Muscle of arm (tissue), 12 donors: Measurements from ENCODE around the gene DNAL1. TPM values are rescaled to one million over a fixed set of nuclear protein-coding genes. Genes with fewer than 3 reads are reported as not detected.

Source experiments
- DNase-seq: peaks from one replicate; pipeline ENCODE4 v3.0.0-alpha.2; 2013
- polyA plus RNA-seq, 12 donors: library from polyadenylated mRNA; unstranded; fragments of 120-200 nt; gene quantifications; one replicate each; pipeline ENCODE4 v1.2.1, GENCODE V29; 2013; ENCODE audit not compliant: insufficient read length in 12 of 12

Gene DNAL1
- polyA plus RNA-seq, 12 donors = 7.5 to 13.1 (median 9.2) TPM; not detected in 1

DNA sequence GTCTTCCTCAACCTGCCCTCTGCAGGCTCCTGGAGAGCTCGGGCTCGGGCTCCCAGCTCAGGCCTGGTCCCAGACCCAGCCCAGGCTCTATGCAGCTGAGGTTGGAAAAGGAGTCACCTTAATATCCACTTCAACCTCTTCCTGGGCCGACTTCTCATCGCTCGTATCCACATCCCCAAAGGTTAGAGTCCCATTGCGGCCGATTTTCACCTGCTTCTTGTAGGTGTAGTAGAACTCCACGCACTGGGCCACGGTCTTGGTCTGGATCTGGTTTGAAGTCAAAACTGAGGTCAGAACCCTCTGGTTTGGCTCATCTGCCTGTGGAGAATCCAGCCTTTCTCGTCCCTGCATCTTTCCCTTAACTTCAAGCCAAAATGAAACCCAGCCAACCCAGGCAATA lies 77.8 kb downstream of the DNAL1 start:
- no peak for DNase-seq

- DNase-seq = no peak
Observed at GRCh38 chr14:73723406-73723796, 78.6 kb downstream of the DNAL1 start.

DNA sequence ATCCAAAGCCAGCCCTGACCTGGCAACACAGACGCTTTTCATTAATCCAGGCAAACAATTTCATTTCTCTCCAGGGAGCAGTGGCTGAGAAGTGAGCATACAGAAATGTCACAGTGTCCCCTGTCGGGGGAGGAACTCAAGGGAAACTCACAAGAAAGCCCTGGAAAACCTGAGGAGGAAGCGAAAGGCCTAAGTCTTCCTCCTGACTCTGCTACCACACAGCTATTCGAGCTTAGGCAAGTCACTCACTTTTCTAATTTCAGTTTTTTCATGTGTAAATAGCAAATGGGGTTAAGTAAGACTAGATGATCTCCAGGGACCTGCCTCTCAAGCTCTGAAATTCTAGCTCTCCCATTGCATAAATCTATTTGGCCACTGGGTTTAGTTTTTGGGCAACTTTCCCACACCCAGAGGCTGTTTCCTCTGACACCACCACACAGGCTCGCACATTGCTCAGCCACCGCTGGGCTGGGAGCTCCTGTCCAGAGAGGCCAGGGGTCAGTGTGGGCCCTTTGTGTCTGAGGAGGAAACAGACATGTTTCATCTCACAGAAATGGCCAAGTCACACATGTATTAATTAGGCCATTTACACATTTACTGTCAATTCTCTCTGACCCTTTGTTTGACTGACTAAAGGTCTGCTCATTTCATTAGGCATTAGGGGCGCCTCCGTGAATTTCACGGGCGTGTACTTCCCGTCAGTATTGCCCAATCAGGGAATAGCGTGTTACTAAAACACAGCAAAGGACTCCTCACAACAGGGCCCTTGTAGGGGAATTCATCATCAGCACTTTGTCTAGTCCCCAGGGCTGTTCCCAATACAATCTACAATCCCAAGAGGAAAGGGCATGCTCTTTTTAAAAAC lies 79.2 kb downstream of the DNAL1 start:
- no peak for DNase-seq

- no peak for DNase-seq
Observed at GRCh38 chr14:73724696-73725095, 79.9 kb downstream of the DNAL1 start.

- no peak for DNase-seq
Observed at GRCh38 chr14:73725116-73726024, 80.6 kb downstream of the DNAL1 start.

DNA sequence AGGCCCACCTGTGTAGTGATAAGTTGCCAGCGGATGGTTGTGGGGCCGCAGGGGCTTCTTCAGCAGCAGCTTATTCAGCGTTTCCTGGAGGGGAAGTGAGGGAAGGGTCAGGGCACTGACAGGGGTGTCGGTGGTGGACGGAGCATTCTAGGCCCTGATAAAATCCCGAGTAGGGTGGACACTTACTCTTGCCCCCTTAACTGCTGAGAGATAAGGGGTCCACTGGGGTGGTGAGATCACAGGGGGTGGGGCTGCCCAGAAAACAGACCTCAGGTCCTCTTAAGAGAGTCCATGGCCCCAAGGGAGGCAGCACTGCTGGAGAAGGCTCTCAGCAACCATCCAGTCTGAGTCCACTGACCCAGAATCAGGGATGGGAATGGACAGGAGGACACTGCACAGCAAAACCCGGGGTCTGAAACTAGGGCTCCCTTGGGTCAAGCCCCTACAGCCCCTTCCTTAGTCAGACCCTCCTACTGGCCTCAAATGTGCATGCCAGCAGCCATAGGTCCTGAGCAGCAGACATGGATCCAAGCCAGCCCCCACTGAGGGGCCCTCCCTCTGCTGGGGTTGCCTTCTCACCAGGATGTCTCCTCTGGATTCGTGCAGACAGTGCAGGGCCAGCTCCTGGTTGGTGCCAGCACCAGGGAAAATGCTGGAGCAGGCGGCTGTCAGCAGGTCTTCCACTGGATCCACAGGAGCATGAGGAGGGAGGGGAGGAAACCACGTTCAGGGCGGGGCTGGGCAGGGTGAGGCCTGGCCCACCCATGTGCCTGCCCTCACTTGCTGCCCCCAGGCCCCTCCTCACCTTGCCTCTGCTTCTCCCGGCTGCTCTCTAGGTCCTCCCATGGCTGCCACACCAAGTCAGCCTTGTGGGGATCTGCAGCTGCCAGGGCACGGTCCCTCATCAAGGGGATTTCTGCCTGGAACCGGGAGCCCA lies 81.5 kb downstream of the DNAL1 start:
- DNase-seq = no peak

DNA sequence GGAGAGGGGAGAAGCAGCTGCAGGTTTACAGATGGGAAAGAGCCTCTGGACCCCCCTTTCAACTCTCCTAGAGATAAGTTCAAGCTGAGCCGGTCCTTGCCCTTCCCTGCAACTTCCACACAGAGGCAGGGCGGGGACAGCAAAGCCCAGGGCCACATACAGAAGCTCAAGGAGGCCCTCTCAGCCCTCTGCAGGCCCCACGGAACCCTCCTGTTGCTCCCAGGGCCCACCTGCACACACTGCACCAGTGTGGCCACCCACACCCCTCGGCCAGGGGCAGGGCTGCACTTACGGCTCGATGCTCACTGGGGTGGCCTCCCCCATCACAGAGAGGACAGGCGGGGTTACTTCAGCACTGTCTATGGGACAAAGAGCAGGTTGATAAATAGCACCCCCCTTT lies 82.4 kb downstream of the DNAL1 start:
- no peak for DNase-seq

GRCh38 chr14:73728717-73729330 lies 84.0 kb downstream of the DNAL1 start:
- peak; percentile 84 for DNase-seq

GRCh38 chr14:73729556-73730265 lies 84.9 kb downstream of the DNAL1 start:
- DNase-seq = no peak

- no peak for DNase-seq
Observed at GRCh38 chr14:73731111-73731510, 86.3 kb downstream of the DNAL1 start.

DNA sequence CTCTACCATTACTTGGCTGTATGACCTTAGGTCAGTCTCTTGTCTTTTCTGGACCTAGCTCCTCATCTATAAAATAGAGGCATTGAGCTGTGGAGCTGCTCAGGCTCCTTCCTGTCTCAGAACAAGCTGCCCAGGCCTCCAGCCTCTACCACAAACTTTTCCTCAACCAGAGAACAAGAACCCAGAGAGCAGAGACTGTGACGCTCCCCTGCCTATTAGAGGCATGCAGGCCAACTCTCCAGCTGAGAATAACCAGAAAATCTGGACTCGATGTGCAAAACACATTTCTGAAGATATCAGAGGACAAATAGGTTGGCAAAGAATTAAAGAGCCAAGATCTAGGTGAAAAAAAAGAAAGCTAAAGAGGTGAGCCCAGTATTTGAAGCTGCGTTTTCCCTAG lies 87.2 kb downstream of the DNAL1 start:
- no peak for DNase-seq

GRCh38 chr14:73736842-73737241 lies 92.1 kb downstream of the DNAL1 start:
- DNase-seq = no peak

DNA sequence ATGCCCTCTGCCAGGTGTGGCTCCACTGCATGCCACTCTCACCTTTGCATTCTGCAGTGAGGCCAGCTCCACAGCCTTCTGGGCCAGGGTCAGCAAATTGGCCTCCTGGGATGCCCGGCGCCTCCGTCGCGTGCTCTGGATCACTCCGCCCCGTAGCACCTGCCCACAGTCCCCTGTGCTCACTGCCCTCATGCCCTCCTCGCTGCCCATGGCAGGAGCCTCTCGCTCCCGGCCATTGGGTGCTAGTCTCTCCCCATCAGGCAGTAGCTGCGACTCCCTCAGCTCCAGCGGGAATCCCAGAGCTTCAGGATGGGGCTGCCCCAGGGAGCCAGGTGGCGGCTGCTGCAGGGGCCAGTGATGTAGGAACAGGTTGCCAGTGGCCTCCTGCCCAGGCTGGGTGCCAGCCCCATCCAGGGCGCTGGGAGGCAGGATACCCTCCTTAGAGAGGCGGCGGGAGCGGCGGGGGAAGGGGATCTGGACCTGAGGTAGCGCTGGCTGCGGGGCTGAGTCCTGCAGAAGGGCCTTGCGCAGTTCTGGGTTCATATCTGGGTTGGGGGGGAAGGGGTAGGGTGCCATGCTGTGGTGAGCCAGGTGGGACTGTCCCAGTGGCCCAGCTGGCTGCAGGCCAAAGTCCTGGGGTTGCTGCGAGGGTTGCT lies 93.9 kb downstream of the DNAL1 start:
- DNase-seq = no peak

DNA sequence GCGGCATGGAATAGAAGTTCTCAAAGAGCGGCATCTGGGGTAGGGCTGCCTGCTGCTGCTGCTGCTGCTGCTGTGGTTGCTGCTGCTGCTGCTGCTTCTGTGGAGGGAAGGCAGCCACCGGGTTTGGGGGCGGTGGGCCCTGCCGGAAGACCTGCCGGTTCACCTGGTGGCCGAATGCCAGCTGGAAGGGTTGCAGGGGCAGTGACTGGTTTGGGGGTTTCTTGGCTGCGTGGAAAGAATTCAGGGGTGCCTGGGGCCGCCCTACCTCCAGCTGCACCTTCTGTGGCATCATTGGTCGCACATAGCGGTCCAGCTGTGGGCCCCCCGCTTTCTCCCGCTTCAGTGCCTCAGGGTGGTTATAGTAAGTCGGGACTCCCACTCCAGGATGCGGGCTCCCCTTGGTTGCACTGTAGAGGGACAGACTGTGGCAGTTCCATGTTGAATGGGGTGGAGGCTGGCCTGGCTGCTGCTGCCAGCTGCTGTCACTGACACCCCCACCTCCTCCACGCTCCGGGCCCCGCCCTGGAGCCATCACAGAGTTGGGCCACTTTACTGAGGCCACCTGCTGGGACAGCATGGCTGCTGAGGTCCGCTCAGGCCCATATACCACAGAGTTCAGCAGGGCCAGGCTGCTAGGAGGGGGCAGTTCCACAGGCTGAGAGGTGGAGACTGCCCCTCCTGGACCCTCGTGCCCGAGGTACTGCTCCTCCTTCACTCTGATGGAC lies 94.5 kb downstream of the DNAL1 start:
- no peak for DNase-seq

- no peak for DNase-seq
Observed at GRCh38 chr14:73739899-73740617, 95.3 kb downstream of the DNAL1 start.

DNA sequence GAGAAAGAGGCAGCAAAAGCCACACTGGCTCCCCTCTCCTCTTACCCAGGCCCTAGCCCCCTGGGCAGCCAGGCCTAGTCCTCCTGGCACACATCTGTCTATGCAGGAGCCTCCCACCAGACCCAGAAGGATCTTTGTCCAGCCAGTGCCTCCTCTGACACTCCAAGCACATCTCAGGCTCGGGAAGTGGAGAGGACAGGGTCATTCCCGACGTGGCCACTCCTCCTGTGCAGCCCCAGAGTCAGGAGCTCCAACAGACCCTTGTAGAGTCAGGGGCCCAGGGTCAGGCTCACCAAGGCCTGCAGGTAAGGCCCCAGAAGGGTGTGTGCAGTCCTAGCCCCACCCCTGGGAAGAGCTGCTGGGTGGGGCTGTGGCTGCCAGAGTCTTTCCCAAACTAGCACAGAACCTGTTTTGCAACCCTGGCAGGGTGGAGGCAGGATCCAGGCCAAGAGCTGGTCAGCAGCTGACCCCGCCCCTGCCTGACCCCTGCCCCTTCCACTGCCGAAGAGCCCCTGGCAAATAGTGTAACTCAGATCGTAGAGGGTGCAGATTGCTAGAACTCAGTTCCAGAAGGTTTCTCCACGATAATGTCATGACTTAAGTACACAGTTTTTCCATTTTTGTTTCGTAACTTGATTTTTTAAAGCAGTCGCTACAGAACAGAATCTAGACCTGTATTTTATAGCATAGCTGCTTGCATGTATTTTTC lies 96.0 kb downstream of the DNAL1 start:
- DNase-seq = no peak

DNA sequence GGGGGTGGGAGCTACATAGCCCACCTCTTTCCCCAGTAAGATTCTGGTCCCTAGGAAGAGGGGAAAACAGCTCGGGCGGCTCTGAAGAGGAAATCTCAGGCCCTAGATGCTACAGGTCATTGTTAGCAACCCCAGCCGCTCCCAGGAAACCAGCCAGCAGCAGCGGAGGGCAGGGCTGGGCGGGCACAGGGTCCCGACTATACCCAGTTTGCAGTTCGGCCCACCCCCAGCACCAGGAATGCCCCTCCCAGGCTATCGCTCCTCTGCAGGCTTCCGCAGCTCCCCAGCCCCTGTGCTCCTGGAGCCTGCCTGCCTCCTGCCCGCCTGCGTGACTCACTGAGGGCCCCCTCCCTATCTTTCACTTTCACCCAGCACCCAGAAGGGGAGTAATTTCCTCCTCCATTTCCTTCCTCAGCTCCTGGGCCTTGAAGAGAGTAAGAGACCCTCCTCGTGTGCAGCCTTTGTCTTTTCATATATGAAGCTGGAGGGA lies 96.6 kb downstream of the DNAL1 start:
- DNase-seq = no peak
